Activated naive CD4-positive, alpha-beta T cell treated with anti-CD3 and anti-CD28 coated beads, Interleukin-2, amount 10 ng/mL, durations not matched to agents 7 days and 5 days (primary cell): ENCODE measurements around the gene CCDC148.
A peak's percentile ranks its signal among the peaks of the same experiment; 100 is the strongest.

ENCODE experiments used
- CTCF ChIA-PET: fragments of 350-600 bp; sonication (Branson Sonifier 250); formaldehyde crosslinking; loops from one replicate; lab custom pipeline; 2021; ENCODE audit warnings: antibody characterized with exemption; lab: Charles Lee
- DNase-seq: peaks from one replicate; pipeline ENCODE4 v3.0.0-alpha.2; 2020
- H3K27ac Mint-ChIP-seq: one replicate; pipeline ENCODE4 v1.8.0; 2021; ENCODE audit warnings: mild to moderate bottlenecking, moderate library complexity, mixed read lengths
- H3K27me3 Mint-ChIP-seq: one replicate; pipeline ENCODE4 v1.8.0; 2021; ENCODE audit warnings: mild to moderate bottlenecking, mixed read lengths
- H3K36me3 Mint-ChIP-seq: one replicate; pipeline ENCODE4 v1.8.0; 2021; ENCODE audit warnings: mixed read lengths
- H3K4me1 Mint-ChIP-seq: one replicate; pipeline ENCODE4 v1.8.0; 2021; ENCODE audit warnings: mixed read lengths
- H3K4me3 Mint-ChIP-seq: one replicate; pipeline ENCODE4 v1.8.0; 2021; ENCODE audit warnings: mild to moderate bottlenecking, moderate library complexity, mixed read lengths
- H3K9me3 Mint-ChIP-seq: one replicate; pipeline ENCODE4 v1.8.0; 2021; ENCODE audit warnings: mixed read lengths

CCDC148 gene

GRCh38 chr2:158456309-158457066, at the start of gene CCDC148, which contains the start of gene PKP4:
Gene CCDC148, minus strand, starts transcription at chr2:158456753. Its CDS starts 314 bp downstream, at chr2:158456439.
Gene PKP4, plus strand, starts transcription at chr2:158456952. Its CDS starts 76,233 bp downstream, at chr2:158533185.
- Mint-ChIP-seq H3K4me3 (peak within 1 kb of the TSS; percentile 87), H3K27me3 (peaks cover 47% of the 10 kb centered on the region)
- CTCF ChIA-PET, result interaction anchor here (1.1 kb wide), 1 partner anchor 276 kb away, joined by 3 read pairs; no protein-coding TSS in a partner anchor

DNA sequence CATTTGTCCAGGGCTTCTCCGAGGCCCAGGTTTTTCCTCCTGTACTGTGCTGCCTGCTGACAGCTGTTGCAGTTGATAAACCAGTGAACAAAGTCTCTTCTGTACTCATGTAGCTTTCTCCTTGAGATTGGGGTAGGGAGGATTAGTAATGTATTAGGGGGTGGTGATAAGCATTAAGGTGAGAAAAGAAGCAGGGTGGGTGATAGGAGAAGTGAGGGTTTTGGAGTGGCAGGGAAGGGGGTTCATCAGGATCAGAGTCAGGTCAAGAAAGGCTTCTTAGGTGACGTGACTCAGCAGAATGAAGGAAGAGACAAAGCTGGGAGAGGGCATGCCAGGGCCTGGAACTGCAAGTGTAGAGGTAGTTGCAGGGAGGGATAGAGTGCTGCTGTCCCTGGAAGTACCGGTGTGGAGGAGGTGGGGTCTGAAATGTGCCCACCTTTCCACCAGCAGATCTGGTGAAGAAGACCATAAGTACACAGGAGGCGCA, 48.9 kb upstream of the CCDC148 start:
- no peak overlapping the region for H3K4me3 Mint-ChIP-seq
- H3K27ac Mint-ChIP-seq, result no peak overlapping the region
- no peaks in the 10 kb centered on the region for H3K9me3 Mint-ChIP-seq
- no peaks in the 10 kb centered on the region for H3K27me3 Mint-ChIP-seq
- no peak for DNase-seq
- H3K4me1 Mint-ChIP-seq, result no peaks in the 10 kb centered on the region
- peaks cover 3% of the 10 kb centered on the region for H3K36me3 Mint-ChIP-seq
- CTCF ChIA-PET, result no interaction called here

More at GRCh38 chr2:158456309-158457066, at the start of gene CCDC148, which contains the start of gene PKP4:
- DNase-seq, result peak; percentile 94
- Mint-ChIP-seq H3K36me3 (no peaks in the 10 kb centered on the region), H3K27ac (peak within 1 kb of the TSS; percentile 88), H3K4me1 (peaks cover 30% of the 10 kb centered on the region), H3K9me3 (no peaks in the 10 kb centered on the region)

- Mint-ChIP-seq H3K27me3 (no peaks in the 10 kb centered on the region), H3K36me3 (peaks cover 3% of the 10 kb centered on the region), H3K4me3 (no peak overlapping the region), H3K9me3 (no peaks in the 10 kb centered on the region), H3K4me1 (no peaks in the 10 kb centered on the region), H3K27ac (no peak overlapping the region)
- DNase-seq, result no peak
- CTCF ChIA-PET, result no interaction called here
These were observed 47.5 kb upstream of the CCDC148 start for GRCh38 chr2:158504088-158504487.

GRCh38 chr2:158502974-158503373, 46.4 kb upstream of the CCDC148 start:
- H3K36me3 Mint-ChIP-seq, result peaks cover 3% of the 10 kb centered on the region
- no peaks in the 10 kb centered on the region for H3K27me3 Mint-ChIP-seq
- no peak overlapping the region for H3K4me3 Mint-ChIP-seq
- no peak for DNase-seq
- CTCF ChIA-PET, result no interaction called here
- H3K27ac Mint-ChIP-seq, result no peak overlapping the region
- H3K4me1 Mint-ChIP-seq, result no peaks in the 10 kb centered on the region
- H3K9me3 Mint-ChIP-seq, result no peaks in the 10 kb centered on the region

- Mint-ChIP-seq H3K9me3 (no peaks in the 10 kb centered on the region), H3K27ac (no peak overlapping the region), H3K4me1 (no peaks in the 10 kb centered on the region), H3K36me3 (peaks cover 3% of the 10 kb centered on the region), H3K4me3 (no peak overlapping the region), H3K27me3 (no peaks in the 10 kb centered on the region)
- CTCF ChIA-PET, result no interaction called here
- DNase-seq, result no peak
These were observed 44.7 kb upstream of the CCDC148 start for GRCh38 chr2:158501301-158501700.

- H3K27me3 Mint-ChIP-seq, result no peaks in the 10 kb centered on the region
- H3K27ac Mint-ChIP-seq, result no peak overlapping the region
- H3K4me1 Mint-ChIP-seq, result no peaks in the 10 kb centered on the region
- H3K4me3 Mint-ChIP-seq, result no peak overlapping the region
- CTCF ChIA-PET, result no interaction called here
- no peak for DNase-seq
- H3K36me3 Mint-ChIP-seq, result peaks cover 3% of the 10 kb centered on the region
- no peaks in the 10 kb centered on the region for H3K9me3 Mint-ChIP-seq
These were observed 43.8 kb upstream of the CCDC148 start for GRCh38 chr2:158500333-158500732.

- Mint-ChIP-seq H3K27me3 (no peaks in the 10 kb centered on the region), H3K36me3 (peaks cover 3% of the 10 kb centered on the region), H3K4me1 (no peaks in the 10 kb centered on the region), H3K4me3 (no peak overlapping the region), H3K27ac (no peak overlapping the region), H3K9me3 (no peaks in the 10 kb centered on the region)
- CTCF ChIA-PET, result no interaction called here
- DNase-seq, result no peak
These were observed 42.8 kb upstream of the CCDC148 start for GRCh38 chr2:158499383-158499782.

GRCh38 chr2:158498749-158499136, 42.2 kb upstream of the CCDC148 start:
- Mint-ChIP-seq H3K27me3 (no peaks in the 10 kb centered on the region), H3K4me1 (no peaks in the 10 kb centered on the region), H3K9me3 (no peaks in the 10 kb centered on the region), H3K27ac (no peak overlapping the region), H3K4me3 (no peak overlapping the region), H3K36me3 (peaks cover 3% of the 10 kb centered on the region)
- CTCF ChIA-PET, result no interaction called here
- no peak for DNase-seq

DNA sequence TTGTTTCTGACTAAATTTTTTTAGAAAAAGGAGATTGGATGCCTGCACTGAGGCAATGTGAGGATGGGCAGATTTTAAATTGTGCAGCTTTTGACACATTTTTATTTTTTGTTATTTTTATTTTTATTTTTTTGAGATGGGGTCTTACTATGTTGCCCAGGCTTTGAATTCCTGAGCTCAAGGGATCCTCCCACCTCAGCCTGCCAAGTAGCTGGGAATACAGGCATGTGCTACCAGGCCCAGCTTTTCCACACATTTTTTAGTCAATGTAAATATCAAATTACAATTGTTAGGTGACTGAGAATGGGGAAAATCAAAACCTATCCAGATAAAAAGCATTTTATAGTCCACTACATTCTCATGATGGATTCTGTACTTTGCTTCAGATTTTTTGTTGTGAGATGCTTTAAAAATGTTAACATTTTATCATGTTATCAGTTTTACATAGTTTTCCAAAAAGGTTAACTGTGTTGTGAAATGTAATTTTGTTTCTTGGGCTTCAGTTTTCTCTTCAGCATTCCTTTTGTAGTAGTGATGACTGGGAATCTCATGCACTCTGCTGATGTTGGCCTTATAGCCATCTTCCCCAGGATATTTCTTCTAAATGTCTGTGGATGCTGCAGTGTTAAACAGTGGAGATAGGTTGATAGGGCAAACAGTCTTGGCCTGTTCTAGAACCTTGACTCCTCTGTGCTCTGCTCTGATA, 41.6 kb upstream of the CCDC148 start:
- Mint-ChIP-seq H3K27me3 (no peaks in the 10 kb centered on the region), H3K9me3 (no peaks in the 10 kb centered on the region), H3K4me1 (no peaks in the 10 kb centered on the region), H3K4me3 (no peak overlapping the region), H3K27ac (no peak overlapping the region), H3K36me3 (peaks cover 3% of the 10 kb centered on the region)
- DNase-seq, result no peak
- CTCF ChIA-PET, result no interaction called here

- H3K4me3 Mint-ChIP-seq, result no peak overlapping the region
- H3K27me3 Mint-ChIP-seq, result no peaks in the 10 kb centered on the region
- no peak overlapping the region for H3K27ac Mint-ChIP-seq
- CTCF ChIA-PET, result no interaction called here
- DNase-seq, result no peak
- no peaks in the 10 kb centered on the region for H3K4me1 Mint-ChIP-seq
- H3K36me3 Mint-ChIP-seq, result peaks cover 3% of the 10 kb centered on the region
- no peaks in the 10 kb centered on the region for H3K9me3 Mint-ChIP-seq
These were observed 40.9 kb upstream of the CCDC148 start for GRCh38 chr2:158497486-158497885.

- DNase-seq, result no peak
- Mint-ChIP-seq H3K4me3 (no peak overlapping the region), H3K27ac (no peak overlapping the region), H3K27me3 (no peaks in the 10 kb centered on the region), H3K9me3 (no peaks in the 10 kb centered on the region), H3K4me1 (no peaks in the 10 kb centered on the region), H3K36me3 (peaks cover 3% of the 10 kb centered on the region)
- CTCF ChIA-PET, result no interaction called here
These were observed 40.4 kb upstream of the CCDC148 start for GRCh38 chr2:158496986-158497385.

- DNase-seq, result no peak
- H3K9me3 Mint-ChIP-seq, result no peaks in the 10 kb centered on the region
- CTCF ChIA-PET, result no interaction called here
These were observed 38.6 kb upstream of the CCDC148 start for GRCh38 chr2:158495175-158495574.

GRCh38 chr2:158493458-158493857, 36.9 kb upstream of the CCDC148 start:
- H3K4me3 Mint-ChIP-seq, result no peak overlapping the region
- H3K9me3 Mint-ChIP-seq, result no peaks in the 10 kb centered on the region
- no peak overlapping the region for H3K27ac Mint-ChIP-seq
- CTCF ChIA-PET, result interaction anchor here (0.6 kb wide), 1 partner anchor 599 kb away, joined by 4 read pairs; no protein-coding TSS in a partner anchor
- no peaks in the 10 kb centered on the region for H3K4me1 Mint-ChIP-seq
- DNase-seq, result no peak
- no peaks in the 10 kb centered on the region for H3K36me3 Mint-ChIP-seq
- H3K27me3 Mint-ChIP-seq, result no peaks in the 10 kb centered on the region

More at GRCh38 chr2:158495175-158495574, 38.6 kb upstream of the CCDC148 start:
- no peaks in the 10 kb centered on the region for H3K4me1 Mint-ChIP-seq
- H3K27ac Mint-ChIP-seq, result no peak overlapping the region
- no peaks in the 10 kb centered on the region for H3K36me3 Mint-ChIP-seq
- H3K4me3 Mint-ChIP-seq, result no peak overlapping the region
- H3K27me3 Mint-ChIP-seq, result no peaks in the 10 kb centered on the region

- CTCF ChIA-PET, result no interaction called here
- DNase-seq, result no peak
- Mint-ChIP-seq H3K9me3 (no peaks in the 10 kb centered on the region), H3K4me1 (no peaks in the 10 kb centered on the region), H3K27me3 (no peaks in the 10 kb centered on the region), H3K27ac (no peak overlapping the region), H3K36me3 (no peaks in the 10 kb centered on the region), H3K4me3 (no peak overlapping the region)
These were observed 34.5 kb upstream of the CCDC148 start for GRCh38 chr2:158491072-158491471.
